Endothelial cell (in vitro differentiated cells): ENCODE results near the gene YWHAB. TPM values are rescaled to one million over a fixed set of nuclear protein-coding genes. Genes with fewer than 3 reads are reported as not detected.
"Not testable (repeated sequence)": the region's sequence is repeated elsewhere in the genome, so short reads cannot be mapped to it uniquely, and the experiment has no call there.

Source experiments
- DNase-seq: peaks from one replicate; pipeline ENCODE4 v3.0.0; 2021; ENCODE audit warnings: low spot score
- H3K27ac Mint-ChIP-seq: one replicate; pipeline ENCODE4 v1.8.0; 2021; ENCODE audit warnings: mixed read lengths, inconsistent platforms; ENCODE audit not compliant: unreplicated experiment
- H3K27me3 Mint-ChIP-seq: one replicate; pipeline ENCODE4 v1.8.0; 2021; ENCODE audit warnings: mild to moderate bottlenecking, moderate library complexity, mixed read lengths, inconsistent platforms; ENCODE audit not compliant: unreplicated experiment
- H3K36me3 Mint-ChIP-seq: one replicate; pipeline ENCODE4 v1.8.0; 2021; ENCODE audit warnings: mild to moderate bottlenecking, low read depth, mixed read lengths, inconsistent platforms; ENCODE audit not compliant: unreplicated experiment
- H3K4me1 Mint-ChIP-seq: one replicate; pipeline ENCODE4 v1.8.0; 2021; ENCODE audit warnings: mild to moderate bottlenecking, mixed read lengths, inconsistent platforms; ENCODE audit not compliant: unreplicated experiment
- H3K4me3 Mint-ChIP-seq: one replicate; pipeline ENCODE4 v1.8.0; 2021; ENCODE audit warnings: mild to moderate bottlenecking, mixed read lengths, inconsistent platforms; ENCODE audit not compliant: unreplicated experiment
- H3K9me3 Mint-ChIP-seq: one replicate; pipeline ENCODE4 v1.8.0; 2021; ENCODE audit warnings: mixed read lengths, inconsistent platforms; ENCODE audit not compliant: unreplicated experiment
- total RNA-seq: library from RNA; stranded (reverse); fragmentation: NEBNext Ultra II Directional; extraction: Animal tissue kit (Norgen Biotek cat#: 25700); gene quantifications from one replicate; pipeline ENCODE4 v1.2.1, GENCODE V29; 2021; ENCODE audit not compliant: unreplicated experiment
- TF ChIP-seq, protein P1 (sequence below): fragments of 200-600 bp; sonication (generic); IDR thresholded peaks from one replicate; pipeline ENCODE4 v1.5.0; 2021; ENCODE audit warnings: antibody characterized with exemption; ENCODE audit not compliant: unreplicated experiment

YWHAB gene
- total RNA-seq, 1 donor from 2014 or later = 183 TPM

GRCh38 chr20:44866703-44867335 lies 18.7 kb upstream of the YWHAB start:
- TF ChIP-seq, protein P1, sequence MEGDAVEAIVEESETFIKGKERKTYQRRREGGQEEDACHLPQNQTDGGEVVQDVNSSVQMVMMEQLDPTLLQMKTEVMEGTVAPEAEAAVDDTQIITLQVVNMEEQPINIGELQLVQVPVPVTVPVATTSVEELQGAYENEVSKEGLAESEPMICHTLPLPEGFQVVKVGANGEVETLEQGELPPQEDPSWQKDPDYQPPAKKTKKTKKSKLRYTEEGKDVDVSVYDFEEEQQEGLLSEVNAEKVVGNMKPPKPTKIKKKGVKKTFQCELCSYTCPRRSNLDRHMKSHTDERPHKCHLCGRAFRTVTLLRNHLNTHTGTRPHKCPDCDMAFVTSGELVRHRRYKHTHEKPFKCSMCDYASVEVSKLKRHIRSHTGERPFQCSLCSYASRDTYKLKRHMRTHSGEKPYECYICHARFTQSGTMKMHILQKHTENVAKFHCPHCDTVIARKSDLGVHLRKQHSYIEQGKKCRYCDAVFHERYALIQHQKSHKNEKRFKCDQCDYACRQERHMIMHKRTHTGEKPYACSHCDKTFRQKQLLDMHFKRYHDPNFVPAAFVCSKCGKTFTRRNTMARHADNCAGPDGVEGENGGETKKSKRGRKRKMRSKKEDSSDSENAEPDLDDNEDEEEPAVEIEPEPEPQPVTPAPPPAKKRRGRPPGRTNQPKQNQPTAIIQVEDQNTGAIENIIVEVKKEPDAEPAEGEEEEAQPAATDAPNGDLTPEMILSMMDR = no peak
- H3K36me3 Mint-ChIP-seq = no peaks in the 10 kb centered on the region
- no peaks in the 10 kb centered on the region for H3K9me3 Mint-ChIP-seq
- no peak overlapping the region for H3K27ac Mint-ChIP-seq
- DNase-seq = no peak
- peaks cover 1% of the 10 kb centered on the region for H3K27me3 Mint-ChIP-seq
- no peaks in the 10 kb centered on the region for H3K4me1 Mint-ChIP-seq
- no peak overlapping the region for H3K4me3 Mint-ChIP-seq

- H3K9me3 Mint-ChIP-seq = no peaks in the 10 kb centered on the region
- TF ChIP-seq, protein P1 = no peak
Measured at GRCh38 chr20:44869471-44869870, 16.0 kb upstream of the YWHAB start.

DNA sequence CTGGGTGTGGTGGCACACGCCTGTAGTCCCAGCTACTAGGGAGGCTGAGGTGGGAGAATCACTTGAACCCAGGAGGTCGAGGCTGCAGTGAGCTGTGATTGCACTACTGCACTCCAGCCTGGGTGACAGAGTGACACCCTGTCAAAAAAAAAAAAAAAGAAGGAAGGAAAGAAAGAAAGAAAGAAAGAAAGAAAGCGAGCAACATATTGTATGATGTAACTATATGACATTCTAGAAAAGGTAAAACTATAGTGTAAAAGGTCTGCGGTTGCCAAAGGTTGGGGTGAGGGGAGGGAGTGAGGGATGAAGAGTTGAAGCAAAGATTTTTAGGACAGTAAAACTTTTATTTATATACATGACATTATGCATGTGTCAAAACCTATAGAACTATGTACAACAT lies 3.1 kb upstream of the YWHAB start:
- H3K27me3 Mint-ChIP-seq, H3K36me3 Mint-ChIP-seq, H3K9me3 Mint-ChIP-seq, H3K27ac Mint-ChIP-seq, DNase-seq, H3K4me3 Mint-ChIP-seq: not testable (repeated sequence)
- H3K4me1 Mint-ChIP-seq = peaks cover 16% of the 10 kb centered on the region

More at GRCh38 chr20:44869471-44869870, 16.0 kb upstream of the YWHAB start:
- DNase-seq = no peak
- no peaks in the 10 kb centered on the region for H3K36me3 Mint-ChIP-seq
- H3K27ac Mint-ChIP-seq = no peak overlapping the region
- no peaks in the 10 kb centered on the region for H3K4me1 Mint-ChIP-seq
- no peak overlapping the region for H3K4me3 Mint-ChIP-seq
- peaks cover 1% of the 10 kb centered on the region for H3K27me3 Mint-ChIP-seq

- H3K9me3 Mint-ChIP-seq = no peaks in the 10 kb centered on the region
- TF ChIP-seq, protein P1 = no peak
- peaks cover 7% of the 10 kb centered on the region for H3K36me3 Mint-ChIP-seq
- H3K27ac Mint-ChIP-seq = peak overlapping the region; percentile 31
- no peak for DNase-seq
- H3K4me3 Mint-ChIP-seq = no peak overlapping the region
- peaks cover 19% of the 10 kb centered on the region for H3K4me1 Mint-ChIP-seq
- peaks cover 5% of the 10 kb centered on the region for H3K27me3 Mint-ChIP-seq
Measured at GRCh38 chr20:44883214-44883902, 2.1 kb upstream of the YWHAB start.

DNA sequence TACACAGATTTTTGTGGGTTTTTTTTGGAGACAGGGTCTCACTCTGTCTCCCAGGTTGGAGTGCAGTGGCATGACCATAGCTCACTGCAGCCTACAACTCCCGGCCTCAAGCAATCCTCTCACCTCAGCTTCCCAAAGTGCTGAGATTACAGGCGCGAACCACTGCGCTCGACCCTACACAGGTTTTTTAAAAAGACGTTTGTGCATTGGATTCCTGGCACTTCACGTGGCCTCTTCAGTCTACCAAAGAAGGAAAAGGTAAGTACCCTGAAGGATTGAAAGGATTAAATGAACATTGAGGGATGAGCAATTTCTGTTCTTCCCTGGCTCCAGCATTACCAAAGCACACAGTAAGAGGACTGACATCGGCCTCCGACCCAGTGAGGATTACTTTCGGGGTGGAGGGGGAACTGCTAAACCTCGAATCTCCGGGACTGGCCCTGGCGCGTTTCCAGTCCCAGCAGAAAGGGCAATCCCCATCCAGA lies 556 bp upstream of the YWHAB start:
- H3K4me1 Mint-ChIP-seq = peaks cover 28% of the 10 kb centered on the region
- H3K4me3 Mint-ChIP-seq = peak overlapping the region; percentile 95
- H3K27ac Mint-ChIP-seq = peak overlapping the region; percentile 82
- TF ChIP-seq, protein P1 = no peak
- H3K27me3 Mint-ChIP-seq = peaks cover 5% of the 10 kb centered on the region
- peaks cover 7% of the 10 kb centered on the region for H3K36me3 Mint-ChIP-seq
- no peaks in the 10 kb centered on the region for H3K9me3 Mint-ChIP-seq
- no peak for DNase-seq
